DOHH2 (cell line): ENCODE data around the gene KBTBD8.

Experiments used
- EZH2phosphoT487 ChIP-seq: fragments of 200-600 bp; sonication (generic); IDR thresholded peaks from 2 replicates; pipeline ENCODE4 v1.6.1; 2017; ENCODE audit warnings: borderline replicate concordance, mild to moderate bottlenecking, antibody characterized with exemption, low read length, moderate library complexity, mixed read lengths
- TF ChIP-seq, protein P1 (sequence below): fragments of 200-600 bp; sonication (generic); IDR thresholded peaks from one replicate; pipeline ENCODE4 v1.5.1; 2014; ENCODE audit warnings: antibody characterized with exemption, mild to moderate bottlenecking, low read depth, low read length; ENCODE audit not compliant: poor library complexity, severe bottlenecking

DNA sequence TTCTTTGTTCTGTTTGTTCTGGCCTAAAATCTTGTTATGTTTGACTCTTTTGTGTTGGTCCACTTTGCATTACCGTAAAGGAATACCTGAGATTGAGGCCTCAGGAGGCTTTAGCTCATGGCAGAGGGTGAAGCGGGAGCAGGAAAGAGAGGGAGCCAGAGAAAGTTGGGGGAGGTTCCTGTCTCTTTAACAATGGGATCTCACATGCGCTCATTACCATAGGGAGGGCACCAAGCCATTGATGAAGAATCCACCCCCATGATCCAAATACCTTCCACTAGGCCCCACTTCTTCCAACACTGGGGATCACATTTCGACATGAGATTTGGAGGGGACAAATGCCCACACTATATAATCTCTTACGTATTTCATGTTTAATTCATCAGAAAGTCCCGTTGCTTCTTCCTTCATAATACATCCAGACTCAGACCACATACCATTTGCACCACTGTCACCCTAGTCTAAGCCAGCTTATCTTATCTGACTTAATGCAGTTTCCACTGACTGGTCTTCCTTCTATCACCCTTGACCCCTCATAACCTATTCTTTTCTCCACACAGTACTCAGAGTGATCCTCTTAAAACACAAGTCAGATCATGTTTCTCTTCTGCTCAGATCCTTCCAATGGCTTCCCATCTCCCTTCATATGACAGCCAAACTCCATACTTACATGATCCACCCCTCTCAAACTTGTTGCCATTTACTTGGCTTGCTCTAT lies 13.5 kb downstream of the KBTBD8 start:
- no peak for TF ChIP-seq EZH2phosphoT487
- TF ChIP-seq, protein P1, sequence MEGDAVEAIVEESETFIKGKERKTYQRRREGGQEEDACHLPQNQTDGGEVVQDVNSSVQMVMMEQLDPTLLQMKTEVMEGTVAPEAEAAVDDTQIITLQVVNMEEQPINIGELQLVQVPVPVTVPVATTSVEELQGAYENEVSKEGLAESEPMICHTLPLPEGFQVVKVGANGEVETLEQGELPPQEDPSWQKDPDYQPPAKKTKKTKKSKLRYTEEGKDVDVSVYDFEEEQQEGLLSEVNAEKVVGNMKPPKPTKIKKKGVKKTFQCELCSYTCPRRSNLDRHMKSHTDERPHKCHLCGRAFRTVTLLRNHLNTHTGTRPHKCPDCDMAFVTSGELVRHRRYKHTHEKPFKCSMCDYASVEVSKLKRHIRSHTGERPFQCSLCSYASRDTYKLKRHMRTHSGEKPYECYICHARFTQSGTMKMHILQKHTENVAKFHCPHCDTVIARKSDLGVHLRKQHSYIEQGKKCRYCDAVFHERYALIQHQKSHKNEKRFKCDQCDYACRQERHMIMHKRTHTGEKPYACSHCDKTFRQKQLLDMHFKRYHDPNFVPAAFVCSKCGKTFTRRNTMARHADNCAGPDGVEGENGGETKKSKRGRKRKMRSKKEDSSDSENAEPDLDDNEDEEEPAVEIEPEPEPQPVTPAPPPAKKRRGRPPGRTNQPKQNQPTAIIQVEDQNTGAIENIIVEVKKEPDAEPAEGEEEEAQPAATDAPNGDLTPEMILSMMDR, result no peak
